SK-N-SH (cell line): ENCODE results near the gene MAPKAPK3.

Experiments used
- CTCF ChIP-seq: fragments of 200-600 bp; sonication (generic); IDR thresholded peaks from 2 replicates; pipeline ENCODE4 v1.6.1; 2017; ENCODE audit warnings: antibody characterized with exemption, mild to moderate bottlenecking, moderate library complexity
- EP300 ChIP-seq, 2 experiments: IDR thresholded peaks; 2 replicates each; pipeline versions ENCODE4 v1.4.0 to v1.6.1; 2012; ENCODE audit warnings: borderline replicate concordance in 1 of 2, low read depth in 1 of 2, low read length in 1 of 2
- EZH2phosphoT487 ChIP-seq: fragments of 200-600 bp; sonication (generic); IDR thresholded peaks from 2 replicates; pipeline ENCODE4 v1.6.1; 2017; ENCODE audit warnings: low read depth, mixed run types, mild to moderate bottlenecking, antibody characterized with exemption, moderate library complexity, borderline replicate concordance
- FOXJ3 ChIP-seq: sonication (generic); formaldehyde crosslinking; IDR thresholded peaks from 2 replicates; pipeline ENCODE4 v1.5.1; 2020; ENCODE audit warnings: mild to moderate bottlenecking, missing genetic modification reagents
- IRF3 ChIP-seq: fragments of 150-350 bp; IDR thresholded peaks from 2 replicates; pipeline ENCODE4 v1.6.1; 2016; ENCODE audit warnings: mild to moderate bottlenecking, low read depth, low read length
- MEF2A ChIP-seq: IDR thresholded peaks from 2 replicates; pipeline ENCODE4 v1.4.0; 2012; ENCODE audit warnings: low read depth, borderline replicate concordance
- NRF1 ChIP-seq: IDR thresholded peaks from 2 replicates; pipeline ENCODE4 v1.6.1; 2012; ENCODE audit warnings: low read depth, mild to moderate bottlenecking, low read length
- POLR2AphosphoS5 ChIP-seq: IDR thresholded peaks from 2 replicates; pipeline ENCODE4 v1.6.1; 2012; ENCODE audit warnings: low read depth, low read length
- TAF1 ChIP-seq: IDR thresholded peaks from 2 replicates; pipeline ENCODE4 v1.6.1; 2012; ENCODE audit warnings: low read depth, mild to moderate bottlenecking, low read length, moderate library complexity, borderline replicate concordance
- ZBTB33 ChIP-seq: IDR thresholded peaks from 2 replicates; pipeline ENCODE4 v1.4.0; 2012; ENCODE audit warnings: low read depth, borderline replicate concordance

GRCh38 chr3:50674349-50675178 lies 57.6 kb downstream of the MAPKAPK3 start, which contains the start of gene DOCK3:
- TF ChIP-seq EP300 (IDR thresholded peaks at IDR 0.05; ENCODE audit: borderline replicate concordance in 1 of 2, low read depth in 1 of 2, low read length in 1 of 2) (no peak), CTCF (no peak), EZH2phosphoT487 (no peak), FOXJ3 (CRISPR knock-in tag) (no peak), ZBTB33 (no peak), TAF1 (no peak), IRF3 (no peak), MEF2A (no peak), POLR2AphosphoS5 (no peak), NRF1 (peak; percentile 77)
